Tibial nerve (tissue), 4 donors: ENCODE results near the gene PYCR2. TPM values are rescaled to one million over a fixed set of nuclear protein-coding genes. Genes with fewer than 3 reads are reported as not detected.
"Not testable (repeated sequence)": the region's sequence is repeated elsewhere in the genome, so short reads cannot be mapped to it uniquely, and the experiment has no call there.

ENCODE experiments used
- DNase-seq, 2 donors: peaks; one replicate each; pipeline ENCODE4 v3.0.0-alpha.2; 2019; ENCODE audit warnings: low spot score in 2 of 2
- H3K27ac ChIP-seq, 4 donors: fragments of 200-600 bp; sonication (generic) in 3 of 4; one replicate each; pipeline ENCODE4 v1.5.1; 2017 to 2019; ENCODE audit warnings: mild to moderate bottlenecking in 1 of 4
- H3K27me3 ChIP-seq, 2 donors: fragments of 200-600 bp; sonication (generic) in 1 of 2; one replicate each; pipeline versions ENCODE4 v1.5.1 to v1.6.0; 2017 to 2019
- H3K36me3 ChIP-seq, 3 donors: fragments of 200-600 bp; sonication (generic); one replicate each; pipeline ENCODE4 v1.5.1; 2018 to 2019
- H3K4me1 ChIP-seq, 4 donors: fragments of 200-600 bp; sonication (generic) in 3 of 4; one replicate each; pipeline ENCODE4 v1.5.1; 2017 to 2019
- H3K4me3 ChIP-seq, 4 donors: fragments of 200-600 bp; sonication (generic) in 3 of 4; one replicate each; pipeline ENCODE4 v1.5.1; 2017 to 2019; ENCODE audit warnings: mild to moderate bottlenecking in 1 of 4, moderate library complexity in 1 of 4
- H3K9me3 ChIP-seq, 4 donors: fragments of 200-600 bp; sonication (generic) in 3 of 4; one replicate each; pipeline ENCODE4 v1.5.1; 2017 to 2019
- CTCF ChIP-seq, 5 experiments: fragments of 200-600 bp in 3 of 5; fragments of 450-650 bp in 2 of 5; sonication (generic) in 3 of 5; IDR thresholded peaks; one replicate each; pipeline ENCODE4 v1.5.1; 2016 to 2019; ENCODE audit warnings: antibody characterized with exemption in 5 of 5, mild to moderate bottlenecking in 3 of 5, moderate library complexity in 2 of 5
- EP300 ChIP-seq, 2 donors: sonication (generic); formaldehyde crosslinking; IDR thresholded peaks; one replicate each; pipeline ENCODE4 v1.6.1; 2017; ENCODE audit warnings: antibody characterized with exemption in 2 of 2, mild to moderate bottlenecking in 1 of 2
- POLR2A ChIP-seq, 2 donors: fragments of 450-650 bp; IDR thresholded peaks; one replicate each; pipeline ENCODE4 v1.6.1; 2017; ENCODE audit warnings: antibody characterized with exemption in 2 of 2, mild to moderate bottlenecking in 2 of 2, moderate library complexity in 2 of 2
- WGBS, 2 donors: methylation state at CpG; one replicate each; pipeline ENCODE4 v1.1.5; 2018; 5-methylcytosine and 5-hydroxymethylcytosine counted together
- total RNA-seq, 4 donors: library from RNA; depleted of rRNA; stranded (reverse); fragments of >200 nt; gene quantifications; one replicate each; pipeline ENCODE4 v1.1.0, GENCODE V29; 2016

Gene PYCR2
- total RNA-seq, 4 donors from 2014 or later = 54.2 to 80.8 (median 59.0) TPM

GRCh38 chr1:225888898-225889601, 35.0 kb downstream of the PYCR2 start, which contains the start of gene LEFTY1:
LEFTY1 (minus strand) TSS chr1:225889146; CDS start chr1:225889066, 80 bp downstream.
- no peaks in the 10 kb centered on the region for H3K9me3 ChIP-seq
- no peak within 1 kb of the TSS for H3K27ac ChIP-seq
- H3K4me3 ChIP-seq = no peak within 1 kb of the TSS
- TF ChIP-seq EP300 (IDR thresholded peaks at IDR 0.05) (no peak), POLR2A (IDR thresholded peaks at IDR 0.05) (no peak), CTCF (IDR thresholded peaks at IDR 0.05) (no peak)
- H3K27me3 ChIP-seq = peaks cover 0 to 11% of the 10 kb centered on the region in 2 donors
- no peak for DNase-seq
- 61 to 69% methylated on average over 6 to 7 of the region's 11 CpGs for WGBS, 2 donors
- H3K36me3 ChIP-seq = no peaks in the 10 kb centered on the region
- H3K4me1 ChIP-seq = no peaks in the 10 kb centered on the region

GRCh38 chr1:225888289-225888897, 35.7 kb downstream of the PYCR2 start:
- no peak overlapping the region for H3K27ac ChIP-seq

GRCh38 chr1:225887554-225888288, 36.3 kb downstream of the PYCR2 start:
- not testable (repeated sequence) for H3K27ac ChIP-seq, DNase-seq, H3K9me3 ChIP-seq, H3K4me3 ChIP-seq, H3K4me1 ChIP-seq, H3K36me3 ChIP-seq
- 19 to 33% methylated on average over 6 to 17 of the region's 56 CpGs for WGBS, 2 donors
- peaks cover 0 to 11% of the 10 kb centered on the region in 2 donors for H3K27me3 ChIP-seq

More at GRCh38 chr1:225888289-225888897, 35.7 kb downstream of the PYCR2 start:
- Histone ChIP-seq H3K9me3 (no peaks in the 10 kb centered on the region), H3K27me3 (peaks cover 0 to 11% of the 10 kb centered on the region in 2 donors), H3K4me3 (no peak overlapping the region), H3K36me3 (no peaks in the 10 kb centered on the region), H3K4me1 (peaks cover 0 to 5% (median 0%) of the 10 kb centered on the region in 4 donors)
- TF ChIP-seq EP300 (IDR thresholded peaks at IDR 0.05) = no peak
- no peak for TF ChIP-seq POLR2A (IDR thresholded peaks at IDR 0.05)
- 78 to 84% methylated on average over 14 to 17 of the region's 18 CpGs for WGBS, 2 donors
- DNase-seq = no peak

- WGBS, 2 donors = 74 to 75% methylated on average over 7 of the region's 7 CpGs
- no peaks in the 10 kb centered on the region for H3K9me3 ChIP-seq
- no peak for DNase-seq
- no peaks in the 10 kb centered on the region for H3K36me3 ChIP-seq
- peaks cover 0 to 11% of the 10 kb centered on the region in 2 donors for H3K27me3 ChIP-seq
- TF ChIP-seq EP300 (IDR thresholded peaks at IDR 0.05) (no peak), CTCF (IDR thresholded peaks at IDR 0.05) (no peak), POLR2A (IDR thresholded peaks at IDR 0.05) (no peak)
- no peak overlapping the region for H3K4me3 ChIP-seq
- no peak overlapping the region for H3K27ac ChIP-seq
- H3K4me1 ChIP-seq = peaks cover 0 to 9% (median 0%) of the 10 kb centered on the region in 4 donors
These were observed 37.1 kb downstream of the PYCR2 start for GRCh38 chr1:225887030-225887314.

- Histone ChIP-seq H3K9me3 (no peaks in the 10 kb centered on the region), H3K4me3 (no peak overlapping the region), H3K27ac (no peak overlapping the region), H3K36me3 (no peaks in the 10 kb centered on the region), H3K4me1 (peaks cover 0 to 12% (median under 1%) of the 10 kb centered on the region in 4 donors), H3K27me3 (peaks cover 0 to 11% of the 10 kb centered on the region in 2 donors)
- TF ChIP-seq CTCF (IDR thresholded peaks at IDR 0.05) = no peak
- no peak for TF ChIP-seq POLR2A (IDR thresholded peaks at IDR 0.05)
- TF ChIP-seq EP300 (IDR thresholded peaks at IDR 0.05) = no peak
- DNase-seq = no peak
- WGBS, 2 donors = 88 to 91% methylated on average over 19 of the region's 19 CpGs
These were observed 37.7 kb downstream of the PYCR2 start for GRCh38 chr1:225886159-225887029.
